Right lung (tissue), 5 donors: ENCODE measurements around the gene MCOLN1. TPM values are rescaled to one million over a fixed set of nuclear protein-coding genes. Genes with fewer than 3 reads are reported as not detected.
"Not testable (repeated sequence)": the region's sequence is repeated elsewhere in the genome, so short reads cannot be mapped to it uniquely, and the experiment has no call there.

Experiments used
- DNase-seq, 2 donors: peaks; one replicate each; pipeline ENCODE4 v3.0.0-alpha.2; 2013
- polyA plus RNA-seq, 5 donors: library from polyadenylated mRNA; unstranded; fragments of 120-200 nt; gene quantifications; one replicate each; pipeline versions ENCODE4 v1.2.1 to v1.2.3, GENCODE V29; 2013; ENCODE audit warnings: inconsistent platforms in 1 of 5, low replicate concordance in 1 of 5; ENCODE audit not compliant: insufficient read length in 5 of 5, insufficient read depth in 1 of 5

The MCOLN1 gene
- polyA plus RNA-seq, 5 donors: 11.0 to 19.2 (median 12.9) TPM

DNA sequence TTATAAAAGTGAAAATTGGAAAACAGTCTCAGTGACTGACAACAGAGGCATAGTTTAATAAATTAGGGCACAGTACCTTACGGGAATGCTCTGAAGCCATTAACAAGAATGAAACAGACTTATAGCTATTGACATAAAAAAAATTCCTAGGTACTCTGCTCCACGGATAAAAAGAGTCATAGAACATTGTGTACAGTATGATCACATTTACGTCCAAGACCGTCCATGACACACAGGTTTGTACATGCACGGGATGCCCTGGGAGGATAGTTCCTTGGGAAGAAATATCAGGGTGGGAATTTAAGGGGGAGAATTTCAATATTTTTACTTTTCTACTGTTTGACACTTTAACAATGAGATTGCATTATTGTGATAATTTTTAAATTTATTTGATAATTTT lies 48.3 kb downstream of the MCOLN1 start:
- no peak for DNase-seq

DNA sequence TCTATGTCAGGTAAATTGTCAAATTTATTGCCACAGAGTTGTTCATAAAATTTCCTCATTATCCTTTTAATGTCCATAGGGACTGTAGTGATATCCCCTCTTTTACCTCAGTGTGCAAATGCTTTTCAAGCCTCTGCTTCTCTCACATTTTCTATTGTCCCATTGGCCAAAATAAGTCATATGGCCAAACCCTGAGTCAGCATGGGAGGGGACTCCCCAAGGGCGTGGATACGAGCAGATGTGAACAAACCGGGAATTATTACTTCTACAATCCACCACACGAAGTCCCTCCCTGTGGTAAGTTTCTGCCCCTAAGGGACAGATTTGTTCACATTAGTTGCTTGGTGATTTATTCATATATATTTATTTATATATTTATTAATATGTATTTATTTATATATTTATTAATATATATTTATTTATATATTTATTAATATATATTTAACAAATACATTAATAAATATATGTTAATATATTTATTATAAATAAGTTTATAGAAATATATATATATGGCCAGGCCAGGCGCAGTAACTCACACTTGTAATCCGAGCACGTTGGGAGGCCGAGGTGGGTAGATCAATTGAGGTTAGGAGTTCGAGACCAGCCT lies 53.1 kb downstream of the MCOLN1 start:
- DNase-seq: no peak

DNA sequence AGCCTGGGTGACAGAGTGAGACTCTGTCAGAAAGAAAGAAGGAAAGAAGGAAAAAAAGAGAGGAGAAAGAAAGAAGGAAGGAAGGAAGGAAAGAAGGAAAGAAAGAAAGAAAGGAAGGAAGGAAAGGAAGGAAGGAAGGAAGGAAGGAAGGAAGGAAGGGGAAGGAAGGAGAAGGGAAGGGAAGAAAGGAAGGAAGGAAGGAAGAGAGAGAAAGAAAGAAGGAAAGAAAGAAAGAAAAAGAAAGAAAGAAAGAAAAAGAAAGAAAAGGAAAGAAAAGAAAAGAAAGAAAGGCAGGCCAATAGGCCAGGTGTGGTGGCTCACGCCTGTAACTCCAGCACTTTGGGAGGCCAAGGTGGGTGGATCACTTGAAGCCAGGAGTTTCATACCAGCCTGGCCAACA lies 55.0 kb downstream of the MCOLN1 start:
- not testable (repeated sequence) for DNase-seq

DNA sequence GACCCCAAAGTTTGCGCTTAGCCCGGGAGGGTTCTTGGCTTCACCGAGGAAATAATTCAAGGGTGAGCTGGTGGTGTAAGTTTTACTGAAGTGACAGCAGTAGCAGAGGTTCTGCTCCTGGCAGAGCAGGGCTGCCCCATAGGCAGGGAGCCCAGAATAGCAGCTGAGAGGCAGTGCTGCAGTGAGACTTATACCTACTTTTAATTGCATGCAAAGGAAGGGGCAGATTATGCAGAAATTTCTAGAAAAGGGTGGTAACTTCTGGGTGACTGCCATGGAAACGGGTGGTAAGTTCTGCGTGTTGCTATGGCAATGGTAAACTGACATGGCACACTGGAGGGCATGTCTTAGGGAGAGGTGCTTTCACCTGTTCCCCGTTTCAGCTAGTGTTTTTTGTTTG lies 55.7 kb downstream of the MCOLN1 start:
- DNase-seq: no peak

DNA sequence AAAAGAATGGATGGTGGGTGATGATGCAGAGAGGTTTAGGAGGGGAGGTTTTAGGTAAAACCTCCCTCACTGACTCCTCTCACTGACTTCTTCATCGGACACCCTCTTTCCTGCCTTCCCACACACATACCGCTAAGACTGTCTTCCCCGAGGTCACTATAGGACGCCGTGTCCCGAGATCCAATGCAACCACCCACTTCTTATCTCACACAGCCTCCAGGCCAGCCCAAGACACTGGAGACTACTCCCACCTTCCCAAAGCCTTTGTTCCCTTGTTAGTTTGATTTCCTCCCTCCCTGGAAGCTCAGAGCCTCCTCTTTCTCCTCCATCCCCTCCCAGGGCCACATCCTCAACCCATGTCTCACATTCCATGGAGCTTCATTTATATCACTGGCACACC lies 56.8 kb downstream of the MCOLN1 start:
- no peak for DNase-seq

DNA sequence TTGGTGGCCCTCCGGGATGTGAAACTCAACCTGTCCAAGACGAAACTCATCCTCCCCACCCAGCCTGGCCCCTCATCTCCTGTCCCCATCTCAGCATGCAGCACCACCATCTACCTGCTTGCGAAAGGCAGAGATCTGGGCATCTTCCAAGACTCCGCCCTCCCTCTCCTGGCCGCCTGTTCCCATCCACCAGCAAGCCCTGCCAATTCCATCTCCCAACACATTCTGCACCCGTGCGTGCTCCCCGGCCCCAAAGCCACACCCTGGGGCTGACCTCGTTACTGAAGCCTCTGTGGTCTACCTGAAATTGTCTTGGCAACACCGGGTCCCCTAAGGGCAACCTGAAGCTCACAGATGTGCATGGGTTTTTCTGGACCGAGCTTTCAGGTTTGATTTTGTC lies 60.0 kb downstream of the MCOLN1 start:
- no peak for DNase-seq

Other genes with a start within 250 kb of the MCOLN1 start
- gene INSR, start 228.2 kb upstream of the MCOLN1 start, polyA plus RNA-seq: 10 to 100 TPM; 11.8 to 15.7 (median 13.8) TPM
- gene ARHGEF18, start 173.7 kb upstream of the MCOLN1 start, polyA plus RNA-seq: 10 to 100 TPM; 25.3 to 36.3 (median 29.6) TPM
- gene PEX11G, start 33.6 kb upstream of the MCOLN1 start, polyA plus RNA-seq: 1 to 10 TPM; 2.8 to 5.7 (median 3.3) TPM
- gene ZNF358, start 6.5 kb upstream of the MCOLN1 start, polyA plus RNA-seq: 10 to 100 TPM; 29.6 to 80.0 (median 44.2) TPM
- 10 to 100 TPM; 25.2 to 45.6 (median 31.1) TPM for gene PNPLA6, start 13.1 kb downstream of the MCOLN1 start, polyA plus RNA-seq
- 10 to 100 TPM in 3 of 5 donors, 1 to 10 TPM in 2; 7.8 to 19.7 (median 13.1) TPM for gene CAMSAP3, start 73.2 kb downstream of the MCOLN1 start, polyA plus RNA-seq
- 10 to 100 TPM; 24.0 to 39.6 (median 31.0) TPM for gene XAB2, start 106.9 kb downstream of the MCOLN1 start, polyA plus RNA-seq
- gene PET100, start 107.2 kb downstream of the MCOLN1 start, polyA plus RNA-seq: 100 to 1,000 TPM in 2 of 5 donors, 10 to 100 TPM in 3; 79.6 to 108 (median 93.7) TPM
- gene PCP2, start 111.1 kb downstream of the MCOLN1 start, polyA plus RNA-seq: 1 to 10 TPM in 3 of 5 donors, under 1 TPM in 2; 0.94 to 1.2 (median 1.0) TPM
- gene STXBP2, start 114.5 kb downstream of the MCOLN1 start, polyA plus RNA-seq: 10 to 100 TPM; 27.3 to 42.6 (median 35.3) TPM
- 1 to 10 TPM in 4 of 5 donors, under 1 TPM in 1; 0.84 to 4.3 (median 1.5) TPM for gene RETN, start 146.4 kb downstream of the MCOLN1 start, polyA plus RNA-seq
- gene MCEMP1, start 154.5 kb downstream of the MCOLN1 start, polyA plus RNA-seq: 1 to 10 TPM in 1 of 5 donors, under 1 TPM in 4; 0.25 to 1.1 (median 0.63) TPM
- 10 to 100 TPM; 27.3 to 64.9 (median 34.7) TPM for gene TRAPPC5, start 158.2 kb downstream of the MCOLN1 start, polyA plus RNA-seq
- gene FCER2, start 179.5 kb downstream of the MCOLN1 start, polyA plus RNA-seq: under 1 TPM; 0.11 to 0.67 (median 0.31) TPM
- gene CLEC4G, start 209.5 kb downstream of the MCOLN1 start, polyA plus RNA-seq: under 1 TPM in 3 of 5 donors, not detected in 2; 0.25 to 0.31 (median 0.28) TPM
- gene CD209, start 224.9 kb downstream of the MCOLN1 start, polyA plus RNA-seq: 1 to 10 TPM; 2.1 to 3.3 (median 3.3) TPM
- gene CLEC4M, start 240.6 kb downstream of the MCOLN1 start, polyA plus RNA-seq: 1 to 10 TPM in 3 of 5 donors, under 1 TPM in 2; 0.85 to 2.3 (median 1.4) TPM